ENCODE data around the gene PARVG.

The PARVG gene

GRCh38 chr22:44180706-44181032 is at the start of gene PARVG:
PARVG (plus strand) TSS chr22:44180925; CDS start chr22:44183330, 2,405 bp downstream.
- DNase-seq (ENCODE audit: low read depth in 2 of 2) = no peak

DNA sequence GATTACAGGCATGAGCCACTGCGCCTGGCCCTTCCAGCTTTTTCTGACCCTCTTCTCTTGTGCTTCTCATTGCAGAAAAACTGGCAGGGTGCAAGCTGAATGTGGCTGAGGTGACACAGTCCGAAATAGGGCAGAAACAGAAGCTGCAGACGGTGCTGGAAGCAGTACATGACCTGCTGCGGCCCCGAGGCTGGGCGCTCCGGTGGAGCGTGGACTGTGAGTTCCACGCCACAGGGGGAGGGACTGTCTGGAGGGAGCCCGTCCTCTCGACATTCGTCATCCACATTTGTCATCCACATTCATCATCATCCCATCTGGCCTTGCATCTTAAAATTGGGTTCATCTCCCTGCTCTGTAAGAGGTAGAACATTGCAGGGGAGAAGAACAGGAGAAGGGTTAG is 49.3 kb upstream of the PARVG start:
- DNase-seq (ENCODE audit: low read depth in 2 of 2) = no peak

GRCh38 chr22:44131989-44132685 is 48.6 kb upstream of the PARVG start:
- no peak for DNase-seq (ENCODE audit: low read depth in 2 of 2)

DNA sequence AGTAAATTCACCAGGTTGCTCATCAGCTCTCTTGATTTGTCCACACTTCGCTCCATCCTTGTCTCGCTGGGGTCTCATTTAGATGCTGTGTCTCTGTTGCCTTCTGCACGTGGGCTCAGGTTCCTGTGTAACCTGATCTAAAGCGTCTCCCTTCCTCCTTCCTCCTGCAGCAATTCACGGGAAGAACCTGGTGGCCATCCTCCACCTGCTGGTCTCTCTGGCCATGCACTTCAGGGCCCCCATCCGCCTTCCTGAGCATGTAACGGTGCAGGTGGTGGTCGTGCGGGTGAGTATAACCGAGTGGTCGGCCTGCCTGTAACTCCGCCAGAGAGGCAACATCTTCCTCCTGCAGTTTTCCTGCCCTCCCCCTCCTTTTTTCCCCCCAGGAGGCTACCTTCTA is 48.0 kb upstream of the PARVG start:
- no peak for DNase-seq (ENCODE audit: low read depth in 2 of 2)

GRCh38 chr22:44133161-44133560 is 47.6 kb upstream of the PARVG start:
- DNase-seq (ENCODE audit: low read depth in 2 of 2) = peak in 1 of 2 experiments; percentile 10

- DNase-seq (ENCODE audit: low read depth in 2 of 2) = no peak
These were observed 46.7 kb upstream of the PARVG start for GRCh38 chr22:44133901-44134571.

DNA sequence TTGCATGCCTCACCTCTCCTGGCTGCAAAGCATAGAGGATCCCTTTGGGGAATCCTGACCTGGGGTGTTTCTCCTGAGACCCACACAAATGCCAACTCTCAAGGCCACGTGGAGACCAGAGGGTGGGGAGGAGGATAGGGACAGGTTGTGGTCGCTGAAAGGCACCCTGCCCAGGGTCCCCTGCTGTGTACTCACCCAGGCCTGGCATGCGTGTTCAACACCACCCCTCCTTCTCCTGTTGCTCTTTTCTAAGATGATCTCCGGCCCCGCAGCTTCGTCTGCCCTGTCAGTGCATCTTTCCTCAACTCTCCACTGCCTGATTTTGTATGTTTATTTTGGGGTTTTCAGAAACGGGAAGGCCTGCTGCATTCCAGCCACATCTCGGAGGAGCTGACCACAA is 44.6 kb upstream of the PARVG start:
- no peak for DNase-seq (ENCODE audit: low read depth in 2 of 2)

- no peak for DNase-seq (ENCODE audit: low read depth in 2 of 2)
These were observed 43.9 kb upstream of the PARVG start for GRCh38 chr22:44136786-44137185.

DNA sequence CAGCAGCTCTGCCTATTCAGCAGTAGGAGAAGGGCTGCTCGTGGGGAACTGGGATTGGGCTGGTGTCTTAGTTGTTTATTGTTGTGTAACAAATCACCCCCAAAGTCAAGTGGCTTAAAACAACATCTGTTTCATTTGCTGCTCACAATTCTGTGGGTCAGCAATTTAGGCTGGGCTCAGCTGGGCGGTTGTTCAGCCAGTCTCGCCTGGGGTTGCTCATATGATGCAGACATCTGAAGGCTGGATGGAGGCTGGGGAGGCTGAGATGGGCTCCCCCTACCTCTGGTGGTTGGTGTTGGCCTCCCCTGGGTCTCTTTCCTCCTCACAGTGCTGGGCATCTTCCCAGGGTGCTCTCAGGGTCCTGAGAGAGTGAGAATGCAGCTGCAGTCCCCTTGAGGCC is 43.3 kb upstream of the PARVG start:
- no peak for DNase-seq (ENCODE audit: low read depth in 2 of 2)

- DNase-seq (ENCODE audit: low read depth in 2 of 2) = no peak
These were observed 41.0 kb upstream of the PARVG start for GRCh38 chr22:44139773-44140172.

DNA sequence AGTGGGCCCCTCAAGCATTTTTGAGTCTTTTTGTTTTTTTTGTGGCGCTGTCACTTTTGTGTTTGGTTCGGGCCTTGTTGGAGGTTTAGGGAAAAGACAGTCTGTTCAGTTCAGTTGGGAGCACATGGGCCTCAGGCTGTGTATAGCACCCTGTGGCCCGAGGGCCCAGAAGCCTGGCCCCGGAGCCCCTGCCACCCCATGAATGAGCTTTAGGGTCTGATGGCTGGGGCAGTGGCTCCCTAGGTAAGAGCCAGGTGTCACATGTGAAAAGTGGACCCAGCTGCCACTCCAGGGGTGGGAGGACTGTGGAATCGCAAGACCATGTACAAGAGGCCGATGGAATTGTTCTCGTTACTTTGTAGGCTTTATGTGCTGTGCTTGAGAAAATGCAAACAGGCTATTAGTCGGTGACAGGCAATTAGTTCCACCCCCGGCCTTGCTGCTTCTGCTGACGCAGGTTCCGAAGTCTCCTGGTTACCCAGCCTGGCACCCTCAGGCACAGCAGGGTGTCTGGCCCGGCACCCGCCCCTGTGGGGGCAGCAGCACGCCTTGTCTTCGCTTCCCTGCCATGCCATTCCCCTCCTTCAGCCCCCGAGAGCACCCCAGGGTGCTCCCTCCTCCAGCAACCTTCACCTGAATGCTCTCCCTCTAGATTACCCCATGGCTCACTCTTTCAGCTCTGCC is 38.2 kb upstream of the PARVG start:
- DNase-seq (ENCODE audit: low read depth in 2 of 2) = no peak

- no peak for DNase-seq (ENCODE audit: low read depth in 2 of 2)
These were observed 37.6 kb upstream of the PARVG start for GRCh38 chr22:44143105-44143474.

DNA sequence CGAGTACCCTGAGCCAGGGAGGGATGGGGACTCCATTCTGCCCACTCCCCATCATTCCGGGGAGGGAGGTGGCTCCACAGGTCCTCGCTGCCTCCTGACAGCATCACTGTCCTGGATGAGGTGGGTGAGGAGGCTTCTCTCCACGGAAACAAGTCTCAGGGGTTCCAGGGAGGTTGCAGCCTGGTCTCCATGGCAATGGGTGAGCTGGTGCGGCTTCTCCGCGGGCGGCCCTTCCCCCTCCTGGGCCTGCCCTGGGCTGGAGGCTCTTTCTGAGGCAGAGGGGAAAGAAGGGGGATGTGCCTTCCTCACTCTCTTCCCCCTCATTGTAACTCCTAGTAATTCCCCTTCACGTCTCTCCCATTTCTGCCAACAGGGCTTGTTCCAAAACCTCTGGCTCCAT is 37.1 kb upstream of the PARVG start:
- DNase-seq (ENCODE audit: low read depth in 2 of 2) = no peak

- DNase-seq (ENCODE audit: low read depth in 2 of 2) = no peak
These were observed 36.6 kb upstream of the PARVG start for GRCh38 chr22:44144046-44144569.

- no peak for DNase-seq (ENCODE audit: low read depth in 2 of 2)
These were observed 35.2 kb upstream of the PARVG start for GRCh38 chr22:44145544-44145943.

- DNase-seq (ENCODE audit: low read depth in 2 of 2) = no peak
These were observed 34.5 kb upstream of the PARVG start for GRCh38 chr22:44146088-44146861.

- no peak for DNase-seq (ENCODE audit: low read depth in 2 of 2)
These were observed 33.6 kb upstream of the PARVG start for GRCh38 chr22:44147008-44147645.

- DNase-seq (ENCODE audit: low read depth in 2 of 2) = peak; percentile 82 to 83
These were observed 32.7 kb upstream of the PARVG start for GRCh38 chr22:44147821-44148574.

DNA sequence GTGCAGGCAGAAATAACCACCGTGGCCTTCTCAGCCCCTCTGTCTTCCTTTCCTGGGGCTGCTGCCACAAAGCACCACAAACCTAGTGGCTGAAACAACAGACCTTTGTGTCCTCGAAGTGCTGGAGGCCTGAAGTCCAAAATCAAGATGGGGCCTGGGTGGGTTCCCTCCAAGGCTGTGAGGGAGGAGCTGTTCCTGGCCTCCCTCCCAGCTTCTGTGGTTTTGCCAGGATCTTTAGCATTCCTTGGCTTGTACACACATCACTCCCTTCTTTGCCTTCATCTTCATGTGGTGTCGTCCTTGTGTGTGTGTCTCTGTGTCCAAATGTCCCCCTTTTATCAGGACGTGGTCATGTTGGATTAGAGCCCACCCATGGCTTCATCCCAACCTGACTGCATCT is 29.0 kb upstream of the PARVG start:
- DNase-seq (ENCODE audit: low read depth in 2 of 2) = peak; percentile 67 to 71

DNA sequence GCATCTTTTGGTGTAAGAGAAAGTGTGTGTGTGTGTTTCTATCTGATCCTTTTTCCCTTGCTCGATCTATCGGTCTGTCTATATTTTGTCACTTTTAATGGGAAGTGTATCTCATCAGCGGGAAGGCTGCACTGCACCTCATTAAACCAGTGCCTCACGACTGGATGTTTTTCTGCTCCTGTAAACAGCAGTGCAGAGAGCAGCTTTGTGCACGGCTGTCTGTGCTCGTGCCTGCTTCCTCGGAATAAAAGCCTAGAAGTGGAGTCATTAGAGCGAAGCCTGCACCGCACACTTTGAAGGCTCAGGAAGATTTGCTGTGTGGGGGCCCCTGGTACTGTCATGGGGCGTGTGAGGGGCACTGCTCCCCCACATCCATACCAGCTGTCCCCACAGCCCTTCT is 27.0 kb upstream of the PARVG start:
- DNase-seq (ENCODE audit: low read depth in 2 of 2) = no peak

DNA sequence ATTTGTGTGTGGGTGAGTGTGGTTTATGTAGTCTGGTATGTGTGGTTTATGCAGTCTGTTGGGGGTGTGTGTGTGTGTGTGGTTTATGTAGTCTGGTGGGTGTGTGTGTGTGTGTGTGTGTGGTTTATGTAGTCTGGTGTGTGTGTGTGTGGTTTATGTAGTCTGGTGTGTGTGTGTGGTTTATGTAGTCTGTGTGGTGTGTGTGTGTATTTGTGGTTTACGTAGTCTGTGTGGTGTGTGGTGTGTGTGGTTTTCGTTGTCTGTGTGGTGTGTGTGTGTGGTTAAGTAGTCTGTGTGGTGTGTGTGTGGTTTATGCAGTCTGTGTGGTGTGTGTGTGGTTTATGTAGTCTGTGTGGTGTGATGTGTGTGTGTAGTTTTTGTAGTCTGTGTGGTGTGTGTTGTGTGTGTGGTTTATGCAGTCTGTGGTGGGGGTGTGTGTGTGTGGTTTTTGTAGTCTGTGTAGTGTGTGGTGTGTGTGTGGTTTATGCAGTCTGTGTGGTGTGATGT is 26.2 kb upstream of the PARVG start:
- DNase-seq (ENCODE audit: low read depth in 2 of 2) = peak; percentile 53 to 56

Measured in fibroblast of skin of left quadriceps (primary cell).